Measurements from ENCODE around the gene BPIFA1. TPM values are rescaled to one million over a fixed set of nuclear protein-coding genes. Genes with fewer than 3 reads are reported as not detected.

The BPIFA1 gene
- total RNA-seq, 2 experiments from 2014 or later = not detected

DNA sequence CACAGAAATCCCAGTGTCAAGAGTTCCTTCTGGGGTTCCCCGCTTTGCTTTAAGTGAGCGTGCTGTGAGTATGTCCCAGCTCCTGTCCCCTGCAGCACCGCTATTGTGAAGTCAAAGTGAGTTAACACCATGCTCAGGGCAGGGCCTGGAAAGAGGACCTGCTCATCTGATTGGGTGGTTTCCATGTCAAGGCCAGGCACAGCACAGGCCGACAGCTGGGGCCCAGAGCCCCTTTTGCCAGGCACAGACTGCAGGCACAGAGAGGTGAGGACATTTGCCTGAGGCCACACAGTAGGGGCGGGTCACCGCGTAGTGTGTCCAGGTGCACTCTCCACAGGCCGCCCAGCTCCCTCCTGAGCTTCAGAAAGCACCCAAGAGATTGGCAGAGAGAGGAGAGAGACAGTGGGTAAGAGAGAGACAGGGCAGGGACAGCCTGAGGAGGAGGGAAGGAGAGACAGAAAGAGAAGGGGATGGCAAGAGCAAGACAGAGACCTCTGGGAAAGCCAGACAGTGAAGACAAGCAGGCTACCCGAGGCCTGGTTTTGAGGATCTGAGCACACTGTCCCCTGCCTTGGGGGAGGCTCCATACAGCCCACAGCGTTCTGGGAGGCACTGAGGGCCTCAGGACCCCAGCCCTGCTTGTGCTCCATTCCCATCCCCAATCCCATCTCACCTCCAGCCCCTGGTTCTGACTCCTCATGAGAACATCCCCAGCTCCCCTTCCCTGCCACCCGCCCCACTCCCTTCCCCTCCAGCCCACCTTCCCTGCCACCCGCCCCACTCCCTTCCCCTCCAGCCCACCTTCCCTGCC is 40.7 kb downstream of the BPIFA1 start:
- CTCF ChIA-PET = interaction anchor here (1.5 kb wide), 1 partner anchor 16 kb away, joined by 4 read pairs; no protein-coding TSS in a partner anchor
- Mint-ChIP-seq H3K9me3 (ENCODE audit: low read depth) (no peaks in the 10 kb centered on the region), H3K4me1 (peaks cover 8% of the 10 kb centered on the region), H3K27ac (no peak overlapping the region), H3K36me3 (no peaks in the 10 kb centered on the region), H3K27me3 (peaks cover 34% of the 10 kb centered on the region), H3K4me3 (no peak overlapping the region)
- no peak for ATAC-seq
- no peak for DNase-seq

DNA sequence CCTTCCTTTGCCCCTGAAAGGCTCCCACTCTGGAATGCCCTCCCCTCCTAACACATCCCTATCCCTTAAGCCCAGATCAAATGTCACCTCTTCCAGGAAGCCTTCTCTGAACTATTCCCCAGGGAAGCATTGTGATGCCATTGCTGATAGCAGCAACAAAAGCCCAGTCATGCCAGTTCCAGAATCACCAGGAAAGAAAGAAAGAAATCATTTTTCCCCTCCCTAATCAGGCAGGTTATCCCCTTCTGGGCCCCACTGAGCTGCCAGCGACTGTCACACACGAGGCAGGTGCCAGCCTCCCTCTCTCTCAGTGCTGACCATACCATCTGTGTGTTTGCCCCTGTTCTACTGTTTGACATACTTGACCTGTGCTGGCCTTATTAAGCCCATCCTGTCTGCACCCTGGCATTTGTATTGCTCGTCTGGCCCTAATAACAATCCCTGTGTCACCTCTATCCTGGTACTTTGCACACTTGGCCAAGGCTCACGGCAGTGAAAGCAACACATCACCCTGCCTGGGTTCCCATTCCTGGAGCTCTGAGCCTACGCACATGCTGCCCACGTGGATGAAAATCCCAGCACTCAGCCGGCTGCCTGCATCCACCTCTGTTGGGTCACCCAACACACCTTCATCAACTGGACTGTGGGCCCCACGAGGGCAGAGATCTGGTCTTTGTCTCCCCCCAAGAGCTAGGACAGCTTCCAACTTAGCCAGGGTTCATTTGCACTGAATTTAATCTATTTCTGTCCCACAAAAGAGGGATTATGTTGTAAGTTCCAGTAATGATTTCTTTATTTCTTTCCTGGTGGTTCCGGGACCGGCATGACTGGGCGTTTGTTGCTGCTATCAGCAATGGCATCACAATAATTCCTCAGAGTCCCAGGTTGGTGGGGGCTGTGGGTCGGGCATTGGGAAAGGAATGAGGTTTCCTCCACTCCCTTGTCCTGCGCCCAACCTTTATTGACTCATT is 42.0 kb downstream of the BPIFA1 start:
- H3K36me3 Mint-ChIP-seq = no peaks in the 10 kb centered on the region
- peaks cover 7% of the 10 kb centered on the region for H3K4me1 Mint-ChIP-seq
- ATAC-seq = no peak
- no peak overlapping the region for H3K27ac Mint-ChIP-seq
- H3K9me3 Mint-ChIP-seq (ENCODE audit: low read depth) = no peaks in the 10 kb centered on the region
- no peak for DNase-seq
- H3K4me3 Mint-ChIP-seq = no peak overlapping the region
- CTCF ChIA-PET = interaction anchor here (1.4 kb wide), 1 partner anchor 15 kb away, joined by 4 read pairs; no protein-coding TSS in a partner anchor
- H3K27me3 Mint-ChIP-seq = peaks cover 21% of the 10 kb centered on the region

DNA sequence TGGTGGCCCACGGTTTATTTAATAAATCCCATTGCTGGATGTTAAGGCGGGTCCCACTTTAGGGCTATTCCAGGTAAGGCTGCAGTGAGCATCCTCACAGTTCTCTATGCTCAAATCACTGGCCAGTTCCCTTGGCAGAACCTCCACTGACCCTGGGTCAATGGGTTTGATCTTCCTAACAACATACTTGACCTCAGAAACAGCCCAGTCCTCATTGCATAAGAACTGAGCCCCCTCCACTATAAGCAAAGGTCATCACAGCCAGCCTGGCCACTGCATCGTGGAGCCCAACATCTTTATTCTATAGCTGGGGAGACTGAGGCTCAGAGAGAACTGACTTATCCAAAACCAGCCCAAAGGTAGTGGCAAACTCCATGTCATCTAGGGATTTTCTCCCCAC is 42.9 kb downstream of the BPIFA1 start:
- Mint-ChIP-seq H3K4me1 (peaks cover 2% of the 10 kb centered on the region), H3K36me3 (no peaks in the 10 kb centered on the region), H3K4me3 (no peak overlapping the region), H3K9me3 (ENCODE audit: low read depth) (no peaks in the 10 kb centered on the region), H3K27ac (no peak overlapping the region), H3K27me3 (peaks cover 22% of the 10 kb centered on the region)
- DNase-seq (no peak), ATAC-seq (no peak)
- CTCF ChIA-PET = interaction anchor here (1.4 kb wide), 1 partner anchor 16 kb away, joined by 4 read pairs; no protein-coding TSS in a partner anchor

DNA sequence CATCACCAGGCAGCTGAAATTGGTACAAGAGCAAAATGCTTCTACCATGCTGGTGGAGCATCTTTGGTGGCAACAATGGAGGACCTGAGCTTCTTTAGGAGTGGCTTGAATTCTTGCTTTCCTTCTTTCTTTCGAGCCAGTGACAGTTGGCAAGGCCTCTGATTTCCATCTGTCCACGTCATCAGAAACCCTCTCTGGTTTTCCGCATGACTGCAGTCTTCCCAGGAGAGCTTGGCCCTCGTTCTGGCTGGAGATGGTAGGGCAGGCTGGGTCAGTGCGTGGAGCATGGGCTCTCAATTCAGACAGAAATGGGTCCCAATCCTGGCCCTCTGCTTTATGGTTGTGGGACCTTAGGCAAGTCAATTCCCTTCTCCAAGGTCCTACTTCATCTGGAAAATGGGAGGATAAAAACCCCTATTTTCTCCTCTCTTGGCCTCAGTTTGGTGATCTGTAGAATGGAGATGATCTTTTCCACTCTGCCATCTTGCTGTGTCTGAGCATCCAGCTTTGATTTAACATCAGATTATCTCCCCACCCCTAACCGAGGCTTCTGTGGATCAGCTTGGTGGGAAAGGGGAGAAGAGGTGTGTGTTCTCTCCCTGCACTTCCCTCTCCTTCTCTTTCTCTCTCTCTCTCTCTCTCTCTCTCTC is 43.6 kb downstream of the BPIFA1 start:
- no peak for DNase-seq
- Mint-ChIP-seq H3K27ac (no peak overlapping the region), H3K4me1 (no peaks in the 10 kb centered on the region), H3K36me3 (no peaks in the 10 kb centered on the region), H3K27me3 (peaks cover 22% of the 10 kb centered on the region), H3K4me3 (no peak overlapping the region), H3K9me3 (ENCODE audit: low read depth) (no peaks in the 10 kb centered on the region)
- no peak for ATAC-seq
- CTCF ChIA-PET = interaction anchor here (1.4 kb wide), 1 partner anchor 16 kb away, joined by 4 read pairs; no protein-coding TSS in a partner anchor

DNA sequence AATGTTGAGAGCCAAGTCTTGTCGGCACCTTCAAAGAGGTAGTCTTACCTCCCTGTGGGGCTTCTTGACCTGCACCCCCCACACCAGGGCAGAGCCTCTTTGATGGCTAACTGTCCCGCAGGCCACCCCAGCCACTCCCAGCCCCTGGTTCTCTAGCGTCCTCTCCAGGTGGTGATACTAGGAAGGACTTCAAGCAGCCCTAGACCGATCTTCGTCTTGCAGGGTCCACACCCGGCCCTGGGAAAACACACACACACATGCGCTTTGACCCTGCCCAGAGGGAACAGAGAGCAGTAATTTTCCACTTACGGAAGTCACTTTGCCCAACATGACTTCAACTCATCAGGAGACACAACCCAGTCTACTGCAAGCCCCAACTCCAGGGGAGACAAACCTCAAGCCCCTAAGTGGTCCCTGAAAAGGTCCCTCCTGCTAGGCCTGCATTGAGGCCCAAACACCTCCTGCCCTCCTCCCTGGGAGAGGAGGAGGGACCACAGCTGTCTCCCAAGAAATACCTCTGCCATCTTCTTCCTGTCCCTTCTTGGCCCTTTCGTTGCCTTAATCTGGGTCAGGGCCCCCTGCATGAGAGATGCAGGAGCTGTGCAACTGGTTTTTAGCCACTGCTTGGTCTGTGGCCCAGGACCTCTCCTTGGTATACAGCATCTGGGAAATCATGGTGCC is 44.3 kb downstream of the BPIFA1 start:
- CTCF ChIA-PET = no interaction called here
- Mint-ChIP-seq H3K4me3 (no peak overlapping the region), H3K4me1 (no peaks in the 10 kb centered on the region), H3K9me3 (ENCODE audit: low read depth) (no peaks in the 10 kb centered on the region), H3K27ac (no peak overlapping the region), H3K27me3 (peaks cover 27% of the 10 kb centered on the region), H3K36me3 (no peaks in the 10 kb centered on the region)
- DNase-seq = no peak
- no peak for ATAC-seq

DNA sequence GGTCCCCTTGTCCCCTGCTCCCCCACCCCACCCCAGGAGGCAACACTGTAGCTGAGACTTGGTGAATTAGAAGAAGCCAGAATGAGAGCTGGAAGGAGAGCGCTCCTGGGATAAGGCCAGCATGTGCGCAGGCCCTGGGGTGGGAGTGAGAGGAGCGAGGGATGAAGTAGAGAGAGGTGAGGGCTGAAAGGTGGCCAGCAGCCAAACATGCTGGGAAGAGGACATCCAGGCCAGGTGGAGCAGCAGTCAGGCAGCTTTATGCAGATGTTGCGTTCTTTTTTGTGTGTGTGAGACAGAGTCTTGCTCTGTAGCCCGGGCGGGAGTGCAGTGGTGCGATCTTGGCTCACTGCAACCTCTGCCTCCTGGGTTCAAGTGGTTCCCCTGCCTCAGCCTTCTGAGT is 45.0 kb downstream of the BPIFA1 start:
- H3K4me1 Mint-ChIP-seq = no peaks in the 10 kb centered on the region
- ATAC-seq (no peak), DNase-seq (no peak)
- no peaks in the 10 kb centered on the region for H3K36me3 Mint-ChIP-seq
- no peaks in the 10 kb centered on the region for H3K9me3 Mint-ChIP-seq (ENCODE audit: low read depth)
- CTCF ChIA-PET = no interaction called here
- H3K4me3 Mint-ChIP-seq = no peak overlapping the region
- H3K27me3 Mint-ChIP-seq = peaks cover 27% of the 10 kb centered on the region
- H3K27ac Mint-ChIP-seq = no peak overlapping the region

DNA sequence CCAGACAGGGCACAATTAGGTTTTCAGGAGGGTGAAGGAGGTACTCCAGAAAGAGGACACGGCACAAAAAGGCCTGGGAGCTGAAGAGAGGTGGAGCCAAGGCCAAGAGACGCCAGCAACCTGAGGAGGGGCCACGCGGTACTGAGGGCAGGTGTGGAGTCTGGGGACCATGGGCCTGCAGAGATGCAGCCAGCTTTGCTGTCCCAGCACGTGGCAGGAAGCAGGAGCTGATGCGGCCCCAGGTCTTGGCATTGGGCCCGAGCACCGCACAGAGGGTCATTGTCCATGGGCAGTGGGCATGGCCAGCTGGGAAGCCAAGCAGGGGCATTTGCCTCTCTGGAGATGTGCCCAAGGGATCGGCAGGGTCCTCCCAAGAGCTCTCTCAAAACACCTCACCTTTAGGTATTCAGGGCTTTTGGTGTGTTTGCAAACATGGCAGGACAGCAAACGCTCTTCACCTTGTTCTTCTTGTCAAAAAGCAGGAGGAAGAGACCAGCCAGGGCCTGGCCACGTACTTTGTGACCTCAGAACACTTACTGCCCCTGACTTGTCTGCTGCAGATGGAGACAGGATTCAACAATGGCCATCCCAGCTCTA is 45.9 kb downstream of the BPIFA1 start:
- Mint-ChIP-seq H3K4me1 (no peaks in the 10 kb centered on the region), H3K27me3 (peaks cover 27% of the 10 kb centered on the region), H3K4me3 (no peak overlapping the region), H3K36me3 (no peaks in the 10 kb centered on the region), H3K9me3 (ENCODE audit: low read depth) (no peaks in the 10 kb centered on the region), H3K27ac (no peak overlapping the region)
- DNase-seq (no peak), ATAC-seq (no peak)
- CTCF ChIA-PET = no interaction called here

DNA sequence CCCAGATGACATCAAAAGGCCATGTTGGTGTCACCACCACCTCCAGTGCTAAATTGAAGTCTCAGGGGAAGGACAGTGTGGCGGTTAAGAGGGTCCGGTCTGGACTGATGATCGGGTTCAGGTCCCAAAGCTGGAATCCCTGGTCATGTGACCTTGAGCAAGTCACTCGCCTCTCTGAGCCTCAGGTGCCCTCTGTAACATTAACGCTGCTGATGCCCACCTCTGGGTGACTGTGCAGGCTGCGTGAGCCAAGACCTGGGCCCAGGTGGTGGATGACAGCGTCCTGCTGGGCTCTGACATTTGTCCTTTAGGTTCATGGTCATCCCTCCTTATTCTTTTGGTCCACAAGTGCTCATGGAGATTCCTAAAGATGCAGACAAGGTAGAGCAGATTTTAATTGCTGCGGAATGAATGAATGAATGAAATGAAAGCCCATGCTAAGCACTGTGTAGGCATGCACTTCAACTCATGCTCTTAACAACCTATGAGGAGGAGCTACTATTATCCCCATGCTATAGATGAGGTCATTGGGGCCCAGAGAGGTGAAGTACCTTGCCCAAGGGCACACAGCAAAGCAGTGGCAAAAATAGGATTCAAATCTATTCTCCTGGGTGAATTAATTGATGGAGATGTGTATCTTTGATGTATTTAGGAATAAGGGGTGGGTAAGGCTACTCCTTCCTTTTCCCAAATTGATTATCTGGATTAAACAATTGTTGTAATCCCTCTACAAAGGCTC is 46.6 kb downstream of the BPIFA1 start:
- DNase-seq (no peak), ATAC-seq (no peak)
- Mint-ChIP-seq H3K4me1 (no peaks in the 10 kb centered on the region), H3K9me3 (ENCODE audit: low read depth) (no peaks in the 10 kb centered on the region), H3K27ac (no peak overlapping the region), H3K4me3 (no peak overlapping the region), H3K36me3 (no peaks in the 10 kb centered on the region), H3K27me3 (peaks cover 33% of the 10 kb centered on the region)
- CTCF ChIA-PET = no interaction called here

DNA sequence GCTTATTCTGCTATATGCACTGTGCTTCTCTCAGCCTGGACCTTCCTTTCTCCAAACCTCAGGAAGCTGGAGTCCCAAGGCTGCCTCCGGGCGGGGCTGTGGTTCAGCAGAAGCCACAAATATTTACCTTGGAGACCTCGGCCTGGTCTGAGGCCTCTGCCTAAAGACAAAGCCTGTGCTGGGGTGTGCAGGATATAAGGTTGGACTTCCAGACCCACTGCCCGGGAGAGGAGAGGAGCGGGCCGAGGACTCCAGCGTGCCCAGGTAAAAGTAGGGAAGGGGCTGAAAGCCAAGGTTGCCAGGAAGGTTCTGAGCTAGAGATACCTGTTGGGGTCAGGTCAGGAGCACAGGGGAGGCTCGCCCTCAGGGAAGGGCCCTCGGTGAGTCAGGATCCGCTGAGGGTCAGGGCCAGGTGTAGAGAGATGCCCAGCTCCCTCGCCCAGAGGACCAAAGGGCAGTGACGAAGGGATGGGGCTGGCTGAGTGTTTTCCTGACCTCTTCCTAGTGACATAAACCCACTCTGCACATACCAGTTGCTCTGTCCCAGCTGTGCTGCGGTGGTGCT is 47.3 kb downstream of the BPIFA1 start, which contains the start of gene BPIFB1:
Gene BPIFB1 (plus strand): TSS at position 224 of the 565 bp plus-strand sequence. CDS start 2,860 bp downstream, outside the sequence.
- Mint-ChIP-seq H3K4me1 (no peaks in the 10 kb centered on the region), H3K27me3 (peaks cover 29% of the 10 kb centered on the region), H3K36me3 (no peaks in the 10 kb centered on the region), H3K9me3 (ENCODE audit: low read depth) (no peaks in the 10 kb centered on the region), H3K27ac (no peak within 1 kb of the TSS), H3K4me3 (no peak within 1 kb of the TSS)
- CTCF ChIA-PET = no interaction called here
- DNase-seq (no peak), ATAC-seq (no peak)

DNA sequence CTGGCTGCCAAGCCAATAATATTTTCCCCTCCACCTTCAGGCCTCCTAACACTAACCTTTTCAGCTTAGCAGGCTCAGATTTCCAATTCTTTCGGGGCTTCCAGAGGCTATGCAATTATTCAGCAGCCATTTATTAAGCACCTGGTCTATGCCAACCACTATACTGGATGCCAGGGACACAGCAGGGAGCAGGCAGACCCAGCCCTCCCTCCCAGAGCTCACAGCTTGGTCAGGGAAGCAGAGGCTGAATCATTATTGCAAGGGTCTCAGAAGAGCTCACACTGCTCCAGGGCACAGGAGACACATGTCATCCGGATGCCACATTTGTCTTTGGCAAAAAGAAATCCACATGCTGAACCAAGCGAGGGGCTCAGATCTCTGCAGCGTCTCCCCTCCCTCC is 48.5 kb downstream of the BPIFA1 start:
- CTCF ChIA-PET = interaction anchor here (1.0 kb wide), 1 partner anchor 10 kb away, joined by 3 read pairs; no protein-coding TSS in a partner anchor
- ATAC-seq (no peak), DNase-seq (no peak)
- Mint-ChIP-seq H3K4me1 (no peaks in the 10 kb centered on the region), H3K9me3 (ENCODE audit: low read depth) (no peaks in the 10 kb centered on the region), H3K27me3 (peaks cover 28% of the 10 kb centered on the region), H3K27ac (no peak overlapping the region), H3K4me3 (no peak overlapping the region), H3K36me3 (no peaks in the 10 kb centered on the region)

DNA sequence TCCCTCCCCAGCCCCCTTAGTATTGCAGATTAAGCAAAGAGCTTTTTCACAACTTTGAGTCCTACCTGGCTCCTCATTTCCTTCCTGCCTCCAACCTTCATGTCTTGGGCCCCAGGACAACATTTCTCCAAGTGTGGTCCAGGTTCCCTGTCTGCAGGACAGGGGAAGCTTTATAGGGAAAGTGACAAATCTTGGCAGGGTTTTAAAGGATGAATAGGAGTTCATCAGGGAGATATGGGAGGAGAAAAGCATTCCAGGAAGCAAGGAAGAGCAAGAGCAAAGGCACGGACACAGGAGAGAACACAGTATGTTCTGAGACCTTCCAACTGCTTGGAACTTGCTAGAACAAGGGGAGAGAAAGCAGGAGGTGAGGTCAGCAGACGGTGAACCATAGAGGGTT is 49.1 kb downstream of the BPIFA1 start:
- H3K27ac Mint-ChIP-seq = no peak overlapping the region
- no peaks in the 10 kb centered on the region for H3K36me3 Mint-ChIP-seq
- DNase-seq (no peak), ATAC-seq (no peak)
- no peak overlapping the region for H3K4me3 Mint-ChIP-seq
- H3K4me1 Mint-ChIP-seq = no peaks in the 10 kb centered on the region
- H3K9me3 Mint-ChIP-seq (ENCODE audit: low read depth) = no peaks in the 10 kb centered on the region
- peaks cover 24% of the 10 kb centered on the region for H3K27me3 Mint-ChIP-seq
- CTCF ChIA-PET = interaction anchor here (1.0 kb wide), 1 partner anchor 9 kb away, joined by 3 read pairs; no protein-coding TSS in a partner anchor

Data from activated CD8-positive, alpha-beta memory T cell treated with anti-CD3 and anti-CD28 coated beads, Interleukin-2, amount 10 ng/mL, durations not matched to agents 7 days and 5 days (primary cell).